Osteoblast (primary cell): ENCODE data around the gene ZNF335. TPM values are rescaled to one million over a fixed set of nuclear protein-coding genes. Genes with fewer than 3 reads are reported as not detected.
A peak's percentile ranks its signal among the peaks of the same experiment; 100 is the strongest.
"Not testable (repeated sequence)": the region's sequence is repeated elsewhere in the genome, so short reads cannot be mapped to it uniquely, and the experiment has no call there.

Experiments used
- DNase-seq: peaks from one replicate; pipeline ENCODE4 v3.0.0; 2011; ENCODE audit warnings: low spot score, mixed read lengths; ENCODE audit not compliant: insufficient read length; ENCODE audit errors: missing footprints
- H2AFZ ChIP-seq: 2 replicates; pipeline ENCODE4 v1.6.0; 2011; ENCODE audit warnings: mild to moderate bottlenecking, low read length
- H3K27ac ChIP-seq: 2 replicates; pipeline ENCODE4 v1.5.1; 2011; ENCODE audit warnings: mild to moderate bottlenecking, low read depth, low read length, moderate library complexity
- H3K27me3 ChIP-seq: 2 replicates; pipeline ENCODE4 v1.6.0; 2012; ENCODE audit warnings: mild to moderate bottlenecking, control low read depth, inconsistent platforms, low read length, moderate library complexity; ENCODE audit not compliant: insufficient read depth
- H3K36me3 ChIP-seq: 2 replicates; pipeline ENCODE4 v1.5.1; 2011; ENCODE audit warnings: mild to moderate bottlenecking, low read length, control low read depth, moderate library complexity; ENCODE audit not compliant: insufficient read depth
- H3K4me1 ChIP-seq: 2 replicates; pipeline ENCODE4 v1.5.1; 2011; ENCODE audit warnings: mild to moderate bottlenecking, low read length, control low read depth, moderate library complexity; ENCODE audit not compliant: insufficient read depth
- H3K4me2 ChIP-seq: 2 replicates; pipeline ENCODE4 v1.6.0; 2011; ENCODE audit warnings: mild to moderate bottlenecking, low read length; ENCODE audit not compliant: insufficient read depth
- H3K4me3 ChIP-seq: fragments of 200-600 bp; sonication (generic); 3 replicates; pipeline ENCODE4 v1.5.1; 2012; ENCODE audit warnings: mild to moderate bottlenecking, low read length, inconsistent platforms; ENCODE audit not compliant: insufficient read depth
- H3K79me2 ChIP-seq: 2 replicates; pipeline ENCODE4 v1.6.0; 2012; ENCODE audit warnings: mild to moderate bottlenecking, low read length, control low read depth, inconsistent platforms; ENCODE audit not compliant: insufficient read depth
- H3K9me3 ChIP-seq: 2 replicates; pipeline ENCODE4 v1.5.1; 2011; ENCODE audit warnings: low read depth, low read length, control low read depth
- H4K20me1 ChIP-seq: 2 replicates; pipeline ENCODE4 v1.6.0; 2012; ENCODE audit warnings: mild to moderate bottlenecking, low read length, control low read depth; ENCODE audit not compliant: insufficient read depth
- total RNA-seq: library from RNA; depleted of rRNA; stranded (reverse); fragments of >200 nt; gene quantifications from 2 replicates; pipeline ENCODE4 v1.2.3, GENCODE V29; 2012
- TF ChIP-seq, protein P1 (sequence below): IDR thresholded peaks from 2 replicates; pipeline ENCODE4 v1.5.1; 2011; ENCODE audit warnings: mild to moderate bottlenecking, low read depth, low read length, moderate library complexity; ENCODE audit errors: extremely low read depth

ZNF335 gene
- total RNA-seq, 1 donor, result 20.3 TPM

DNA sequence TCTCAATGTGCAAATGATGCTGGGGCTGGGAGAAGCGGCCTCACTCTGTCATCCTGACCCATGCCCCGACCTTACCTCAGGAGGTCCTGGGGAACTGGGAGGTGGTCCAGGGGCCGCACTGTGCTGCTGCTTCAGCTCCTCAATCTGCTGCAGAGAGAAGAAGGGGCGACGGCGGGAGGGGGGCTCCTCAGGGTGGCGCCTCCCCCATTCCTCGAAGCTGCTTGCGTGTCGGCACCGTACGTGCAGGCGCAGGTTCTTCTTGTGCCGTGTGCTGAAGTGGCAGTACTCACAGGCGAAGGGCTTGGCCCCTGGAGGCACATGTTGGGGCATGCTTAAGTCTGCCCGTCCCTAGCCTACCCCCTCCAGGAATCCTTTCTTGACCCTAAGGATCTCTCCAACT lies 12.9 kb downstream of the ZNF335 start:
- Histone ChIP-seq H4K20me1 (peaks cover 11% of the 10 kb centered on the region), H3K79me2 (no peaks in the 10 kb centered on the region), H3K36me3 (peaks cover 82% of the 10 kb centered on the region), H3K4me1 (no peaks in the 10 kb centered on the region), H3K4me2 (no peak overlapping the region), H3K27me3 (no peaks in the 10 kb centered on the region), H3K4me3 (no peak overlapping the region), H3K27ac (no peak overlapping the region), H2AFZ (no peak overlapping the region), H3K9me3 (no peaks in the 10 kb centered on the region)
- TF ChIP-seq, protein P1, sequence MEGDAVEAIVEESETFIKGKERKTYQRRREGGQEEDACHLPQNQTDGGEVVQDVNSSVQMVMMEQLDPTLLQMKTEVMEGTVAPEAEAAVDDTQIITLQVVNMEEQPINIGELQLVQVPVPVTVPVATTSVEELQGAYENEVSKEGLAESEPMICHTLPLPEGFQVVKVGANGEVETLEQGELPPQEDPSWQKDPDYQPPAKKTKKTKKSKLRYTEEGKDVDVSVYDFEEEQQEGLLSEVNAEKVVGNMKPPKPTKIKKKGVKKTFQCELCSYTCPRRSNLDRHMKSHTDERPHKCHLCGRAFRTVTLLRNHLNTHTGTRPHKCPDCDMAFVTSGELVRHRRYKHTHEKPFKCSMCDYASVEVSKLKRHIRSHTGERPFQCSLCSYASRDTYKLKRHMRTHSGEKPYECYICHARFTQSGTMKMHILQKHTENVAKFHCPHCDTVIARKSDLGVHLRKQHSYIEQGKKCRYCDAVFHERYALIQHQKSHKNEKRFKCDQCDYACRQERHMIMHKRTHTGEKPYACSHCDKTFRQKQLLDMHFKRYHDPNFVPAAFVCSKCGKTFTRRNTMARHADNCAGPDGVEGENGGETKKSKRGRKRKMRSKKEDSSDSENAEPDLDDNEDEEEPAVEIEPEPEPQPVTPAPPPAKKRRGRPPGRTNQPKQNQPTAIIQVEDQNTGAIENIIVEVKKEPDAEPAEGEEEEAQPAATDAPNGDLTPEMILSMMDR, result no peak
- no peak for DNase-seq

DNA sequence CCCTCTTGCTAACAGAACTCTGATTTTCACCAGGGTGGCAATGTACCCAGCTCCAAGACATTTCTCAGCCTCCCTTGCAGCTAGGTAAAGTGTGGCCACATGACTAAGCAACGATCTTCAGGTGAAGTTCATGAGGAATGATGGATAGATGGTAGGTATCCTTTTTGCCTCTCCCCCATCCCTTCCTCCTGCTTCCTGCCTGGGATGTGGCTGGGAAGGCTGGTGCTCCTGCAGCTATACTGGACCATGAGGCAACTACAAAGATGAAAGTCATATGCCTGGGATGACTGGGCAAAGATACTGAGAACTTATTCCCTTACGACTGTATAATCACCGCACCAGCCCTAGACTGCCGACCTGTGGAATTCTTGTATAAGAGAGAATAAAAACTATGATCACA lies 13.4 kb downstream of the ZNF335 start:
- Histone ChIP-seq H3K9me3 (no peaks in the 10 kb centered on the region), H3K36me3 (peaks cover 82% of the 10 kb centered on the region), H3K4me3 (no peak overlapping the region), H3K4me1 (no peaks in the 10 kb centered on the region), H3K27me3 (no peaks in the 10 kb centered on the region), H3K4me2 (no peak overlapping the region), H4K20me1 (peaks cover 10% of the 10 kb centered on the region), H3K27ac (no peak overlapping the region), H2AFZ (no peak overlapping the region), H3K79me2 (no peaks in the 10 kb centered on the region)
- no peak for DNase-seq
- TF ChIP-seq, protein P1, result no peak

DNA sequence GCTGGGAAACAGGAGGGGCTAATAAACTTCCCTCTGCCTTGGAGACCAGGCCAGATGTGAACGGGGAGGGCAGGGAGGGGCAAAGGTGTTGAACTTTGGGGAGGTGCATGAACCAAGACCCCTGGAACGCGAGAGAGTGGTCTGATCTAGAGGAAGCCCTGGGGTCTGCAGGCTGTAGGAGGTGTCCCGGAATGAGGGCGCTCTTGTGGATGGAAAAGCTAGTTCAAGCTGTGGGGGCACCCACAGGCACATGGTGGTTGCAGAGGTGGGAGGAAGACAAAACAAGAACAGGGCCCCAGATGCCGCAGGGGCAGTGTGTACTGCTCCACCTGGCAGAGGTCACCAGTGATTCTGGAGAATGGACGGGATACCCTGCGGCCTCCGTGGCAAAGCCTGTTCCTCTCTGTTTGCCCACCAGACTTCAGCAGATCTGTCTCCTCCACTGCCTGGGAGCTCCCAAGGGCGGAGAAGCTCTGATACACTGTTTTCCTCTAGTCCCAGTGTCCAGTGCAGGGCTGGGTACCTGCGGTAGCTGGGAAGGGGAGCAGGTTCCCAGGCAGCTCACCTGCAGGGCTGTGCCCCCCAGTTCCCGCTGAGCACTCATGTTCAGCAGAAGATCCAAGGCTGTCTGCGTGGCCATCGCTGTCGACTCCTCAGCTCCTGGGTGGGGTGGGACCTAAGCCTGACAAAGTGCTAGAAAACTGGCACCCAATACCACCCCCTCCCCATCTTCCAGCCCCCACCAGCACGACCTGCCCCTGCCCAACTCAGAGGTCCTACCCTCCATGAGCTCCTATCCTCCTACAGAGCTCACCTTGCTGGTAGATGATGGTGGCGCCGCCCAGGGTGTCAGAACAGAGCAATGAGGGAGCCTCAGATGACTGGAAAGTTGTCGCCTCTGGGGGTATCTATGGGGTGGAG lies 14.7 kb downstream of the ZNF335 start:
- Histone ChIP-seq H3K36me3 (peaks cover 84% of the 10 kb centered on the region), H2AFZ (no peak overlapping the region), H3K9me3 (no peaks in the 10 kb centered on the region), H4K20me1 (peaks cover 5% of the 10 kb centered on the region), H3K79me2 (no peaks in the 10 kb centered on the region), H3K27ac (no peak overlapping the region), H3K4me3 (no peak overlapping the region), H3K4me1 (no peaks in the 10 kb centered on the region), H3K4me2 (no peak overlapping the region), H3K27me3 (no peaks in the 10 kb centered on the region)
- peak; percentile 31 for DNase-seq
- TF ChIP-seq, protein P1, result no peak

DNA sequence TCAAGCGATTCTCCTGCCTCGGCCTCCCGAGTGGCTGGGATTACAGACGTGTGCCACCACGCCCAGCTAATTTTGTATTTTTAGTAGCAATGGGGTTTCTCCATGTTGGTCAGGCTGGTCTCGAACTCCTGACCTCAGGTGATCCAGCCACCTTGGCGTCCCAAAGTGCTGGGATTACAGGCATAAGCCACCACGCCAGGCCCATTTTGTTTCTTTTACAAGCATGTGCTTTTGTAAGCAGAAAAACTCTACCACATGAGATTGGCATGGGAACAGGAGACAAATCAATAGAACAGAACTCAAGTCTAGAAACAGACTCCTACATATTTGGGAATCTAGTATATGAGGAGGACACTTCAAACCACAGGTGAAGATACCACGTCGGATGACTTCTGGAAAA lies 15.7 kb downstream of the ZNF335 start:
- peak; percentile 61 for DNase-seq
- H4K20me1 ChIP-seq, H3K27me3 ChIP-seq, H3K4me3 ChIP-seq, H3K79me2 ChIP-seq, H3K4me2 ChIP-seq, H3K9me3 ChIP-seq, H3K27ac ChIP-seq, H2AFZ ChIP-seq, H3K4me1 ChIP-seq: not testable (repeated sequence)
- peaks cover 84% of the 10 kb centered on the region for H3K36me3 ChIP-seq
